ENCODE data around the gene KEAP1.

GRCh38 chr19:10546817-10547216 is 43.7 kb upstream of the KEAP1 start:
- TF ChIP-seq EZH2phosphoT487 (conservative IDR thresholded peaks at IDR 0.05; ENCODE audit: low read length) (no peak), CTCF (IDR thresholded peaks at IDR 0.05; ENCODE audit: insufficient read depth, low read length, poor library complexity, severe bottlenecking) (no peak)
